H1 (cell line): ENCODE measurements around the gene DNAJB12. TPM values are rescaled to one million over a fixed set of nuclear protein-coding genes. Genes with fewer than 3 reads are reported as not detected.

ENCODE experiments used
- E2F6 ChIP-seq: IDR thresholded peaks from 2 replicates; pipeline ENCODE4 v1.6.1; 2012; ENCODE audit warnings: inconsistent platforms
- JUN ChIP-seq: IDR thresholded peaks from 2 replicates; pipeline ENCODE4 v1.6.1; 2011; ENCODE audit warnings: low read depth, mild to moderate bottlenecking, improper control_type of control experiment, low read length
- KDM4A ChIP-seq: IDR thresholded peaks from one replicate; pipeline ENCODE4 v1.7.1; 2012; ENCODE audit warnings: low read depth, mild to moderate bottlenecking, moderate library complexity, low read length, inconsistent platforms; ENCODE audit not compliant: severe bottlenecking
- NRF1 ChIP-seq: IDR thresholded peaks from 2 replicates; pipeline ENCODE4 v1.6.1; 2011; ENCODE audit warnings: mild to moderate bottlenecking, low read depth, low read length, improper control_type of control experiment
- RAD21 ChIP-seq, 2 experiments: IDR thresholded peaks in 1 of 2; conservative IDR thresholded peaks in 1 of 2; 2 replicates each; pipeline ENCODE4 v1.6.1; 2011; ENCODE audit warnings: low read depth in 2 of 2, low read length in 2 of 2, improper control_type of control experiment in 1 of 2, inconsistent platforms in 1 of 2, mild to moderate bottlenecking in 1 of 2, moderate library complexity in 1 of 2
- RBBP5 ChIP-seq: IDR thresholded peaks from 2 replicates; pipeline ENCODE4 v1.7.1; 2012; ENCODE audit warnings: low read depth, mild to moderate bottlenecking, inconsistent platforms, low read length, moderate library complexity, borderline replicate concordance
- SIX5 ChIP-seq: IDR thresholded peaks from 2 replicates; pipeline ENCODE4 v1.6.1; 2011; ENCODE audit warnings: mild to moderate bottlenecking, low read depth, low read length
- SP4 ChIP-seq: IDR thresholded peaks from 2 replicates; pipeline ENCODE4 v1.6.1; 2012; ENCODE audit warnings: low read length, inconsistent platforms
- TBP ChIP-seq: IDR thresholded peaks from 2 replicates; pipeline ENCODE4 v1.6.1; 2011; ENCODE audit warnings: low read depth, low read length, improper control_type of control experiment
- polyA plus RNA-seq, 7 experiments: library from polyadenylated mRNA; depleted of rRNA in 3 of 7; stranded (reverse) in 5 of 7; unstranded in 2 of 7; fragments of >200 nt in 5 of 7; fragments of 200-250 nt in 2 of 7; gene quantifications; 1 replicate in 5 of 7; 2 replicates in 1 of 7; 4 replicates in 1 of 7; pipeline versions ENCODE4 v1.2.1 to v1.2.3, GENCODE V29; 2011 to 2013; ENCODE audit warnings: missing spikeins in 2 of 7, mixed read lengths in 2 of 7
- total RNA-seq: library from RNA; stranded (reverse); fragmentation: NEBNext Ultra II Directional; extraction: Animal tissue kit (Norgen Biotek cat#: 25700); gene quantifications from 2 replicates; pipeline ENCODE4 v1.2.1, GENCODE V29; 2021

The DNAJB12 gene
- total and polyA plus RNA-seq, 2 of the 8 experiments (the other 6 are each of a cell fraction or from before 2014, with no cell fraction given), result 10.8 to 20.5 TPM

GRCh38 chr10:72328045-72328828 lies 26.5 kb downstream of the DNAJB12 start (continued):
- TF ChIP-seq SIX5, result no peak
- no peak for TF ChIP-seq NRF1
- no peak for TF ChIP-seq SP4
- TF ChIP-seq E2F6, result no peak
- no peak for TF ChIP-seq RBBP5
- 0 out of 2 replicates have a peak, but pooled peaks have one; percentile 20 for TF ChIP-seq TBP
- TF ChIP-seq KDM4A, result no peak
- TF ChIP-seq RAD21 (IDR thresholded peaks at IDR 0.05 in 1 of 2, conservative IDR thresholded peaks at IDR 0.05 in 1 of 2; ENCODE audit: low read depth in 2 of 2, low read length in 2 of 2), result peak; percentile 89 to 95
- no peak for TF ChIP-seq JUN
